Osteoblast (primary cell): ENCODE results near the gene GH1. TPM values are rescaled to one million over a fixed set of nuclear protein-coding genes. Genes with fewer than 3 reads are reported as not detected.

Experiments used
- DNase-seq: peaks from one replicate; pipeline ENCODE4 v3.0.0; 2011; ENCODE audit warnings: low spot score, mixed read lengths; ENCODE audit not compliant: insufficient read length; ENCODE audit errors: missing footprints
- H2AFZ ChIP-seq: 2 replicates; pipeline ENCODE4 v1.6.0; 2011; ENCODE audit warnings: mild to moderate bottlenecking, low read length
- H3K27ac ChIP-seq: 2 replicates; pipeline ENCODE4 v1.5.1; 2011; ENCODE audit warnings: mild to moderate bottlenecking, low read depth, low read length, moderate library complexity
- H3K27me3 ChIP-seq: 2 replicates; pipeline ENCODE4 v1.6.0; 2012; ENCODE audit warnings: mild to moderate bottlenecking, control low read depth, inconsistent platforms, low read length, moderate library complexity; ENCODE audit not compliant: insufficient read depth
- H3K36me3 ChIP-seq: 2 replicates; pipeline ENCODE4 v1.5.1; 2011; ENCODE audit warnings: mild to moderate bottlenecking, low read length, control low read depth, moderate library complexity; ENCODE audit not compliant: insufficient read depth
- H3K4me1 ChIP-seq: 2 replicates; pipeline ENCODE4 v1.5.1; 2011; ENCODE audit warnings: mild to moderate bottlenecking, low read length, control low read depth, moderate library complexity; ENCODE audit not compliant: insufficient read depth
- H3K4me2 ChIP-seq: 2 replicates; pipeline ENCODE4 v1.6.0; 2011; ENCODE audit warnings: mild to moderate bottlenecking, low read length; ENCODE audit not compliant: insufficient read depth
- H3K4me3 ChIP-seq: fragments of 200-600 bp; sonication (generic); 3 replicates; pipeline ENCODE4 v1.5.1; 2012; ENCODE audit warnings: mild to moderate bottlenecking, low read length, inconsistent platforms; ENCODE audit not compliant: insufficient read depth
- H3K79me2 ChIP-seq: 2 replicates; pipeline ENCODE4 v1.6.0; 2012; ENCODE audit warnings: mild to moderate bottlenecking, low read length, control low read depth, inconsistent platforms; ENCODE audit not compliant: insufficient read depth
- H3K9me3 ChIP-seq: 2 replicates; pipeline ENCODE4 v1.5.1; 2011; ENCODE audit warnings: low read depth, low read length, control low read depth
- H4K20me1 ChIP-seq: 2 replicates; pipeline ENCODE4 v1.6.0; 2012; ENCODE audit warnings: mild to moderate bottlenecking, low read length, control low read depth; ENCODE audit not compliant: insufficient read depth
- total RNA-seq: library from RNA; depleted of rRNA; stranded (reverse); fragments of >200 nt; gene quantifications from 2 replicates; pipeline ENCODE4 v1.2.3, GENCODE V29; 2012
- TF ChIP-seq, protein P1 (sequence below): IDR thresholded peaks from 2 replicates; pipeline ENCODE4 v1.5.1; 2011; ENCODE audit warnings: mild to moderate bottlenecking, low read depth, low read length, moderate library complexity; ENCODE audit errors: extremely low read depth

GH1 gene
- total RNA-seq, 1 donor: not detected

DNA sequence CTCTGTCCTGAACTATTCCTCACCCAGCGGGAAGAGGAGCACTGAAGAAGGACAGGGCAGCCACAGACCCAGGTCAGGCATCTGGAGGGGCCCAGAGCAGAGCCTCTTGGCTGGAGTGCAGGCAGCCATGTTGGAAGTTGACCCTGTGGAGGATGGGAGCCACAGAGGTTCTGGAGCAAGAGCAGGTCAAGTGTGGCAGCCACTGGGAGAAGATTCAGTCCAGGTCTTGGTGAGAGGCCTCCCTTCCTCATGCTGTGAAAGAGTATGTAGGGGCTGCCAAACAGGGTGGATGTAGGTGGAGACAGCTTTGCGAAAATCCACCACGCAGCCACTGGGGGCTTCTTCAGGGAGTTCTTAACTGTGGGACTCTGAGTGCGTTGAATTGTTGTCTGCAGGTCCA is 14.1 kb upstream of the GH1 start:
- no peaks in the 10 kb centered on the region for H3K4me1 ChIP-seq
- peaks cover 2% of the 10 kb centered on the region for H3K27me3 ChIP-seq
- peak; percentile 71 for DNase-seq
- no peaks in the 10 kb centered on the region for H3K79me2 ChIP-seq
- no peak overlapping the region for H2AFZ ChIP-seq
- H4K20me1 ChIP-seq: no peaks in the 10 kb centered on the region
- no peak overlapping the region for H3K27ac ChIP-seq
- no peak overlapping the region for H3K4me2 ChIP-seq
- H3K9me3 ChIP-seq: no peaks in the 10 kb centered on the region
- TF ChIP-seq, protein P1, sequence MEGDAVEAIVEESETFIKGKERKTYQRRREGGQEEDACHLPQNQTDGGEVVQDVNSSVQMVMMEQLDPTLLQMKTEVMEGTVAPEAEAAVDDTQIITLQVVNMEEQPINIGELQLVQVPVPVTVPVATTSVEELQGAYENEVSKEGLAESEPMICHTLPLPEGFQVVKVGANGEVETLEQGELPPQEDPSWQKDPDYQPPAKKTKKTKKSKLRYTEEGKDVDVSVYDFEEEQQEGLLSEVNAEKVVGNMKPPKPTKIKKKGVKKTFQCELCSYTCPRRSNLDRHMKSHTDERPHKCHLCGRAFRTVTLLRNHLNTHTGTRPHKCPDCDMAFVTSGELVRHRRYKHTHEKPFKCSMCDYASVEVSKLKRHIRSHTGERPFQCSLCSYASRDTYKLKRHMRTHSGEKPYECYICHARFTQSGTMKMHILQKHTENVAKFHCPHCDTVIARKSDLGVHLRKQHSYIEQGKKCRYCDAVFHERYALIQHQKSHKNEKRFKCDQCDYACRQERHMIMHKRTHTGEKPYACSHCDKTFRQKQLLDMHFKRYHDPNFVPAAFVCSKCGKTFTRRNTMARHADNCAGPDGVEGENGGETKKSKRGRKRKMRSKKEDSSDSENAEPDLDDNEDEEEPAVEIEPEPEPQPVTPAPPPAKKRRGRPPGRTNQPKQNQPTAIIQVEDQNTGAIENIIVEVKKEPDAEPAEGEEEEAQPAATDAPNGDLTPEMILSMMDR: no peak
- no peaks in the 10 kb centered on the region for H3K36me3 ChIP-seq
- H3K4me3 ChIP-seq: no peak overlapping the region

DNA sequence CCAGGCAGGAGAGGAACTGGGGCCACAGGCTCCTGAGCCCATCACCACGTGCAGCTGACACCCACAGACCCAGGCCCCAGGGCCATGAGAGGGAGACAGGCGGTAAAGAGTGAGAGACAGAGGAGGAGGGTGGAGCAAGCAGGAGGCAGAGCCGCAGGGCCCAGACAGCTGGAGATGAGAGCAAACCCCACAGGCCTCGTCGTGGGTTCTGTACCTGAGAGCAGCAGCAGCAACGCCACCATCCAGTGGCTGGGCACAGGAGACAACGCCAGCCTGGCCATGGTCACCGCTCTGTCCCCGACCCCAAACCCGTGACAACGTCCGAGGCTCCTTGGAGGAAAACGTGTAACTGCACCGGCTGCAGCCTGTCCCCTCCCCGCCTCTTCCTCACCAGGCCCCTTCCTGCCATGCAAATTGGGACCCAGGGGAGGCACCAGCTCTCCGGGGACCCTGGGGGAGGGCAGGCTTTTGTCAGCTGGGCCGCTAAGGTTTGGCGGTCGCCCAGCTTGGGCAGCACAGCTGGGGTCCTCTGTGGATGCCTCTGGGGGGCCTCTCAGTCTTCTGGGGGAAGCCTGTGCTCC is 13.4 kb upstream of the GH1 start, which contains the start of gene CD79B:
TSS of gene CD79B (minus strand) at position 351 of the 581 bp plus-strand sequence. CDS start at position 281, 70 bp downstream.
- Histone ChIP-seq H3K27ac (no peak within 1 kb of the TSS), H3K4me1 (no peaks in the 10 kb centered on the region), H3K4me2 (no peak within 1 kb of the TSS), H3K9me3 (no peaks in the 10 kb centered on the region), H2AFZ (no peak within 1 kb of the TSS), H3K27me3 (peaks cover 2% of the 10 kb centered on the region), H3K4me3 (no peak within 1 kb of the TSS), H3K36me3 (no peaks in the 10 kb centered on the region), H4K20me1 (no peaks in the 10 kb centered on the region), H3K79me2 (no peaks in the 10 kb centered on the region)
- TF ChIP-seq, protein P1: no peak
- DNase-seq: peak; percentile 68

DNA sequence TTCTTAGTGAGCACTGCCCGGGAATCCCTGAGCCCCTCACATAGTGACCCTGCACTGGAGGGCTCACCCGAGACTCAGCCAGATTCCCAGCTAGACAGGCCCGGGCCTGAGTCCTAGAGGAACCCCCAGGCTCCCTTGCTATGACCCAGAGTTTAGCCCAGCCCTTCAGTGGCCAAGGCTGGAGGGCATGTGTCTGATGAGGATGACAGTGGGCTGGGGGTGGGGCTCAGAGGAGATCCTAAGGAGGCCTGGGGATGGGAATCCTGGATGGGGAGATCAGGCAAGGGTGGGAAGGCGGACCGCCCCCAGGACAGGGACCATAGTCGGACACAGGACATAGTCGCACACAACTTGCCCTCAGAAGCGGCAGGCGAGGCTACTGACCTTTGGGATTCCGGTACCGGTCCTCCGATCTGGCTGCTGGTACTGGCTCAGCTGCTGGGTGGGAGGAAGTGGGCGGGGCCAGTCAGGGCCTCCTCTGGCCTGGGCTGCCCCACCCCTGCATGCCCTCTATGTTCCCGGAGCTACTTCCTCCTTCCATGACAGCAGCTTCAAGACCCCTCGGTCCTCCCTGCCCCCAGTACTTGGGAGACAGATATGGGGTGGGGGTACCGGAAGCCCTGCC is 12.4 kb upstream of the GH1 start:
- peak; percentile 83 for DNase-seq

More for the DNA sequence above, 12.4 kb upstream of the GH1 start:
- no peak overlapping the region for H3K4me2 ChIP-seq
- H3K27me3 ChIP-seq: peaks cover 2% of the 10 kb centered on the region
- no peak overlapping the region for H3K27ac ChIP-seq
- H3K36me3 ChIP-seq: no peaks in the 10 kb centered on the region
- H4K20me1 ChIP-seq: no peaks in the 10 kb centered on the region
- TF ChIP-seq, protein P1: no peak
- no peaks in the 10 kb centered on the region for H3K9me3 ChIP-seq
- H3K4me3 ChIP-seq: no peak overlapping the region
- no peaks in the 10 kb centered on the region for H3K4me1 ChIP-seq
- no peak overlapping the region for H2AFZ ChIP-seq
- no peaks in the 10 kb centered on the region for H3K79me2 ChIP-seq
